Measurements from ENCODE around the gene POP4. TPM values are rescaled to one million over a fixed set of nuclear protein-coding genes. Genes with fewer than 3 reads are reported as not detected.

Gene POP4
- total RNA-seq, 1 experiment from 2014 or later = 116 TPM

DNA sequence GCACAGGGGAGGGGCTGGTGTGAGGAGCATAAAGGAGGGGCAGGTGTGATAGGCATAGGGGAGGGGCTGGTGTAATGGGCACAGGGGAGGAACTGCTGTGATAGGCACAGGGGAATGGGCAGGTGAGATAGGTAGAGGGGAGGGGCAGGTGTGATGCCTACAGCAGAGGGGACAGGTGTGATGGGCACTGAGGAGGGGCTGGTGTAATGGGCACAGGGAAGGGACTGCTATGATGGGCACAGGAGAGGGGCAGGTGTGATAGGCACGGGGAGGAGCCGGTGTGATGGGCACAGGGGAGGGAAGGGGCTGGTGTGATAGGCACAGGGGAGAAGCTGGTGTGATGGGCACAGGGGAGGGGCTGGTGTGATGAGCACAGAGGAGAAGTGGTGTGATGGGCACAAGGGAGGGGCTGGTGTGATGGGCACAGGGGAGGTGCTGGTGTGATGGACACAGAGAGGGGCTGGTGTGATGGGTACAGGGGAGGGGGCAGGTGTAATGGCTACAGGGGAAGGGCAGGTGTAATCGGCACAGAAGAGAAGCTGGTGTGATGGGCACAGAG is 39.5 kb upstream of the POP4 start:
- BruUV-seq (replicated peaks) = no TSS peak
- CTCF ChIA-PET = no interaction called here
- POLR2A ChIA-PET = no interaction called here
- no peak for ATAC-seq
- TF ChIP-seq, protein P1, sequence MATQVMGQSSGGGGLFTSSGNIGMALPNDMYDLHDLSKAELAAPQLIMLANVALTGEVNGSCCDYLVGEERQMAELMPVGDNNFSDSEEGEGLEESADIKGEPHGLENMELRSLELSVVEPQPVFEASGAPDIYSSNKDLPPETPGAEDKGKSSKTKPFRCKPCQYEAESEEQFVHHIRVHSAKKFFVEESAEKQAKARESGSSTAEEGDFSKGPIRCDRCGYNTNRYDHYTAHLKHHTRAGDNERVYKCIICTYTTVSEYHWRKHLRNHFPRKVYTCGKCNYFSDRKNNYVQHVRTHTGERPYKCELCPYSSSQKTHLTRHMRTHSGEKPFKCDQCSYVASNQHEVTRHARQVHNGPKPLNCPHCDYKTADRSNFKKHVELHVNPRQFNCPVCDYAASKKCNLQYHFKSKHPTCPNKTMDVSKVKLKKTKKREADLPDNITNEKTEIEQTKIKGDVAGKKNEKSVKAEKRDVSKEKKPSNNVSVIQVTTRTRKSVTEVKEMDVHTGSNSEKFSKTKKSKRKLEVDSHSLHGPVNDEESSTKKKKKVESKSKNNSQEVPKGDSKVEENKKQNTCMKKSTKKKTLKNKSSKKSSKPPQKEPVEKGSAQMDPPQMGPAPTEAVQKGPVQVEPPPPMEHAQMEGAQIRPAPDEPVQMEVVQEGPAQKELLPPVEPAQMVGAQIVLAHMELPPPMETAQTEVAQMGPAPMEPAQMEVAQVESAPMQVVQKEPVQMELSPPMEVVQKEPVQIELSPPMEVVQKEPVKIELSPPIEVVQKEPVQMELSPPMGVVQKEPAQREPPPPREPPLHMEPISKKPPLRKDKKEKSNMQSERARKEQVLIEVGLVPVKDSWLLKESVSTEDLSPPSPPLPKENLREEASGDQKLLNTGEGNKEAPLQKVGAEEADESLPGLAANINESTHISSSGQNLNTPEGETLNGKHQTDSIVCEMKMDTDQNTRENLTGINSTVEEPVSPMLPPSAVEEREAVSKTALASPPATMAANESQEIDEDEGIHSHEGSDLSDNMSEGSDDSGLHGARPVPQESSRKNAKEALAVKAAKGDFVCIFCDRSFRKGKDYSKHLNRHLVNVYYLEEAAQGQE (IDR thresholded peaks at IDR 0.05; ENCODE audit: insufficient read depth in 1 of 2, low read depth in 2 of 2, low read length in 1 of 2) = no peak
- TF ChIP-seq SIN3A (IDR thresholded peaks at IDR 0.05; ENCODE audit: borderline replicate concordance, insufficient read depth, low read depth, low read length) (no peak), POLR2AphosphoS5 (IDR thresholded peaks at IDR 0.05; ENCODE audit: low read depth, low read length) (no peak)
- TF ChIP-seq, protein P2, sequence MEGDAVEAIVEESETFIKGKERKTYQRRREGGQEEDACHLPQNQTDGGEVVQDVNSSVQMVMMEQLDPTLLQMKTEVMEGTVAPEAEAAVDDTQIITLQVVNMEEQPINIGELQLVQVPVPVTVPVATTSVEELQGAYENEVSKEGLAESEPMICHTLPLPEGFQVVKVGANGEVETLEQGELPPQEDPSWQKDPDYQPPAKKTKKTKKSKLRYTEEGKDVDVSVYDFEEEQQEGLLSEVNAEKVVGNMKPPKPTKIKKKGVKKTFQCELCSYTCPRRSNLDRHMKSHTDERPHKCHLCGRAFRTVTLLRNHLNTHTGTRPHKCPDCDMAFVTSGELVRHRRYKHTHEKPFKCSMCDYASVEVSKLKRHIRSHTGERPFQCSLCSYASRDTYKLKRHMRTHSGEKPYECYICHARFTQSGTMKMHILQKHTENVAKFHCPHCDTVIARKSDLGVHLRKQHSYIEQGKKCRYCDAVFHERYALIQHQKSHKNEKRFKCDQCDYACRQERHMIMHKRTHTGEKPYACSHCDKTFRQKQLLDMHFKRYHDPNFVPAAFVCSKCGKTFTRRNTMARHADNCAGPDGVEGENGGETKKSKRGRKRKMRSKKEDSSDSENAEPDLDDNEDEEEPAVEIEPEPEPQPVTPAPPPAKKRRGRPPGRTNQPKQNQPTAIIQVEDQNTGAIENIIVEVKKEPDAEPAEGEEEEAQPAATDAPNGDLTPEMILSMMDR (IDR thresholded peaks at IDR 0.05) = no peak
- Histone ChIP-seq H3K4me3 (ENCODE audit: low read depth in 2 of 2, low read length in 2 of 2) (no peak overlapping the region), H3K27me3 (ENCODE audit: control insufficient read depth, insufficient read depth, low read length) (peaks cover 10% of the 10 kb centered on the region; the same call in 1 of the 2 replicates), H3K9me3 (ENCODE audit: control insufficient read depth, insufficient read depth, low read depth, low read length) (no peaks in the 10 kb centered on the region), H3K4me1 (ENCODE audit: control insufficient read depth, insufficient read depth, low read length) (no peaks in the 10 kb centered on the region), H3K36me3 (ENCODE audit: control insufficient read depth, insufficient read depth, low read length) (no peaks in the 10 kb centered on the region), H3K27ac (ENCODE audit: low read length) (no peak overlapping the region)
- DNase-seq (ENCODE audit: low read depth, low spot score) = no peak
- intact Hi-C loops (cut with micrococcal nuclease; ENCODE audit: unreplicated experiment) (no loop called here), in situ Hi-C loops (cut with HindIII; ENCODE audit: low pct_unique_long_range_greater_than_20kb, low sequenced_read_pairs) (no loop called here)

DNA sequence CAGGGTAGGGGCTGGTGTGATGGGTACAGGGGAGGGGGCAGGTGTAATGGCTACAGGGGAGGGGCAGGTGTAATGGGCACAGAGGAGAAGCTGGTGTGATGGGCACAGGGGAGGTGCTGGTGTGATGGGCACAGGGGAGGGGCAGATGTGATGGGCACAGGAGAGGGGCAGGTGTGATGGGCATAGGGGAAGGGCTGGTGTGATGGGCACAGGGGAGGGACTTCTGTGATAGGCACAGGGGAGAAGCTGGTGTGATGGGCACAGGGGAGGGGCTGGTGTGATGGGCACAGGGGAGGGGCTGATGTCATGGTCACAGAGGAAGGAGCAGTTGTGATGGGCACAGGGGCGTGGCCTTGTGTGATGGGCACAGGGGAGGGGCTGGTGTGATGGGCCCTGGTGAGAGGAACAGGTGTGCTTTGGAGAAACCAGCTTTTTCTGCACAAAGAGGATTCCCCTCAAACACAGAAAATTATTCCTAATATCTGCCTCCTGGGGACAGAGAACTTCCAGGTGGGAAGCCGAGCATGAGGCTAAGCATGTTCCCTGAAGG is 38.6 kb upstream of the POP4 start:
- DNase-seq (ENCODE audit: low read depth, low spot score) (no peak), ATAC-seq (no peak)
- BruUV-seq (replicated peaks) = no TSS peak
- intact Hi-C loops (cut with micrococcal nuclease; ENCODE audit: unreplicated experiment) (no loop called here), in situ Hi-C loops (cut with HindIII; ENCODE audit: low pct_unique_long_range_greater_than_20kb, low sequenced_read_pairs) (no loop called here)
- CTCF ChIA-PET = interaction anchor here (0.7 kb wide), 1 partner anchor 17 kb away, joined by 4 read pairs; no protein-coding TSS in a partner anchor
- Histone ChIP-seq H3K36me3 (ENCODE audit: control insufficient read depth, insufficient read depth, low read length) (no peaks in the 10 kb centered on the region), H3K4me1 (ENCODE audit: control insufficient read depth, insufficient read depth, low read length) (no peaks in the 10 kb centered on the region), H3K27me3 (ENCODE audit: control insufficient read depth, insufficient read depth, low read length) (peaks cover 15% of the 10 kb centered on the region; the same call in 1 of the 2 replicates), H3K27ac (ENCODE audit: low read length) (no peak overlapping the region), H3K9me3 (ENCODE audit: control insufficient read depth, insufficient read depth, low read depth, low read length) (no peaks in the 10 kb centered on the region), H3K4me3 (ENCODE audit: low read depth in 2 of 2, low read length in 2 of 2) (no peak overlapping the region)
- POLR2A ChIA-PET = no interaction called here
- TF ChIP-seq, protein P2 (IDR thresholded peaks at IDR 0.05) = no peak
- TF ChIP-seq SIN3A (IDR thresholded peaks at IDR 0.05; ENCODE audit: borderline replicate concordance, insufficient read depth, low read depth, low read length) = no peak
- TF ChIP-seq POLR2AphosphoS5 (IDR thresholded peaks at IDR 0.05; ENCODE audit: low read depth, low read length) = no peak
- TF ChIP-seq, protein P1 (IDR thresholded peaks at IDR 0.05; ENCODE audit: insufficient read depth in 1 of 2, low read depth in 2 of 2, low read length in 1 of 2) = no peak
- TF ChIP-seq TCF7L2 (IDR thresholded peaks at IDR 0.05; ENCODE audit: low read depth, low read length) = no peak

Data from Panc1 (cell line).